Nephron (organoid): ENCODE results near the gene RPL5.

Source experiments
- H3K27ac Mint-ChIP-seq, 3 experiments: 2 replicates each; pipeline ENCODE4 v1.8.0; 2020; ENCODE audit warnings: mixed read lengths in 3 of 3, mild to moderate bottlenecking in 2 of 3, moderate library complexity in 1 of 3
- H3K27me3 Mint-ChIP-seq: 2 replicates; pipeline ENCODE4 v1.8.0; 2021; ENCODE audit warnings: low read depth, mild to moderate bottlenecking, moderate library complexity, mixed read lengths
- H3K36me3 Mint-ChIP-seq: 2 replicates; pipeline ENCODE4 v1.8.0; 2020; ENCODE audit warnings: low read depth, mixed read lengths
- H3K4me1 Mint-ChIP-seq: 2 replicates; pipeline ENCODE4 v1.8.0; 2020; ENCODE audit warnings: mixed read lengths
- H3K4me3 Mint-ChIP-seq, 3 experiments: 2 replicates each; pipeline ENCODE4 v1.8.0; 2020; ENCODE audit warnings: mild to moderate bottlenecking in 3 of 3, mixed read lengths in 3 of 3, moderate library complexity in 2 of 3
- H3K9me3 Mint-ChIP-seq: 2 replicates; pipeline ENCODE4 v1.8.0; 2020; ENCODE audit warnings: mixed read lengths
- TF ChIP-seq, protein P1 (sequence below), 3 experiments: fragments of 200-600 bp; sonication (generic); IDR thresholded peaks; one replicate each; pipeline ENCODE4 v1.5.0; 2021; ENCODE audit warnings: antibody characterized with exemption in 3 of 3; ENCODE audit not compliant: unreplicated experiment in 3 of 3

Gene RPL5

DNA sequence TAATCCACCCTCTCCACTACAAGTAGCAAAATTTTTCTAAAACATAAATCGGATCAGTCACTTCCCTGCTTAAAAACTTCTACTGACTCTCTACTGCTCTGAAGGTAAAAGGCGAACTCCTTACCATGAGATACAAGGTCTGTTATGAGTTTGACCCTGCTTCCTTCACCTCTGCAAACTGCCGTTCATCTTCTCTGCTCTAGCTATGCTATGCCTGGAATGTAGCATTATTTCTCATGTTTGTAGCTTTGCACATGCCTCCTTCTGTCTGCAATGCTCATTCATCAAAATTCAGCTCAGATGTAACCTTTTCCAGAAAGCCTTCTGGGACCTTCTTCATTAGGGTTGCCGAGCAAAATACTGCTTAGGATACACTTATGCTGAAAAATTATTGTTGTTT is 30.8 kb downstream of the RPL5 start:
- Mint-ChIP-seq H3K9me3 (no peaks in the 10 kb centered on the region), H3K4me3 (no peak overlapping the region), H3K4me1 (peaks cover 7% of the 10 kb centered on the region), H3K27ac (no peak overlapping the region), H3K36me3 (no peaks in the 10 kb centered on the region), H3K27me3 (no peaks in the 10 kb centered on the region)
- TF ChIP-seq, protein P1, sequence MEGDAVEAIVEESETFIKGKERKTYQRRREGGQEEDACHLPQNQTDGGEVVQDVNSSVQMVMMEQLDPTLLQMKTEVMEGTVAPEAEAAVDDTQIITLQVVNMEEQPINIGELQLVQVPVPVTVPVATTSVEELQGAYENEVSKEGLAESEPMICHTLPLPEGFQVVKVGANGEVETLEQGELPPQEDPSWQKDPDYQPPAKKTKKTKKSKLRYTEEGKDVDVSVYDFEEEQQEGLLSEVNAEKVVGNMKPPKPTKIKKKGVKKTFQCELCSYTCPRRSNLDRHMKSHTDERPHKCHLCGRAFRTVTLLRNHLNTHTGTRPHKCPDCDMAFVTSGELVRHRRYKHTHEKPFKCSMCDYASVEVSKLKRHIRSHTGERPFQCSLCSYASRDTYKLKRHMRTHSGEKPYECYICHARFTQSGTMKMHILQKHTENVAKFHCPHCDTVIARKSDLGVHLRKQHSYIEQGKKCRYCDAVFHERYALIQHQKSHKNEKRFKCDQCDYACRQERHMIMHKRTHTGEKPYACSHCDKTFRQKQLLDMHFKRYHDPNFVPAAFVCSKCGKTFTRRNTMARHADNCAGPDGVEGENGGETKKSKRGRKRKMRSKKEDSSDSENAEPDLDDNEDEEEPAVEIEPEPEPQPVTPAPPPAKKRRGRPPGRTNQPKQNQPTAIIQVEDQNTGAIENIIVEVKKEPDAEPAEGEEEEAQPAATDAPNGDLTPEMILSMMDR (IDR thresholded peaks at IDR 0.05; ENCODE audit: unreplicated experiment in 3 of 3) = no peak

DNA sequence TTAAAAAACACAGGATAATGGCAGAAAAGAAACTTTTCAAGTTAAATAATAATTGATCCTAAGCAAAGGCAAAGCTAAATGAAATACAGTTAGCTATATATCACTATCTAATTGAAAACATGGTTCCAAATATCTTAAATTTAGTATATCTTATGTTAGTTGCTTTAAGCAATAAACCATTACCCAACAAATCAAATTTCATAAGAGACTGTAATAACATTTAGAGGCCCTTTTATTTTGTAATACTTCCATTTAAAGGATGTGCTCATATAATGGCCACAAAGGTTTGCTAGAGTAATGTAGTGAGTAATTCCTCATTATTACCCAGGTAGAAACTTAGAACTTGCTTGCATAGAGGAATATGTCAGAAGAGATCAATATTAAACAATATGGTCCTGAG is 32.3 kb downstream of the RPL5 start:
- Mint-ChIP-seq H3K4me3 (no peak overlapping the region), H3K4me1 (peaks cover 4% of the 10 kb centered on the region), H3K27me3 (no peaks in the 10 kb centered on the region), H3K9me3 (no peaks in the 10 kb centered on the region), H3K36me3 (no peaks in the 10 kb centered on the region), H3K27ac (no peak overlapping the region)
- TF ChIP-seq, protein P1 (IDR thresholded peaks at IDR 0.05; ENCODE audit: unreplicated experiment in 3 of 3) = no peak

DNA sequence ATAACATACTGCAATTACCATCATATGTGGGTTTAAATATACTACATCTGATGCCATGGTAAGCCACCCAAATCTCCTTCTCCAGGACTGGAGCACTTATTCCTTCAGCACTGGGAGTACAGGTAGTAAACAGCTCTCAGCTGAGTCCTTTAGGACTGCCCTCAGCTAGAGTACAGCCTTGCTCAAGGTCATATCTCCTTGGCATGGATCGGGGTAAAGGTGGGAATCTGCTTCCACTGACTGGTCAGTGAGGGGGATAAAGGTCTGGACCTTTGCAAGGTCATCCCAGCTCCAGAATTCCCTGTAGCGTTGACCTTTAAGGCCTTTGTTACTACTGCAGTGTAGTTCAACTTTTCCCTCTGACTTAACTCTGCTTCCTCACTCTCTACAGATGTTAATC is 38.8 kb downstream of the RPL5 start:
- no peaks in the 10 kb centered on the region for H3K4me1 Mint-ChIP-seq
- H3K9me3 Mint-ChIP-seq = peaks cover 3% of the 10 kb centered on the region
- H3K27ac Mint-ChIP-seq = no peak overlapping the region
- no peaks in the 10 kb centered on the region for H3K27me3 Mint-ChIP-seq
- TF ChIP-seq, protein P1 (IDR thresholded peaks at IDR 0.05; ENCODE audit: unreplicated experiment in 3 of 3) = no peak
- no peak overlapping the region for H3K4me3 Mint-ChIP-seq
- peaks cover 8% of the 10 kb centered on the region for H3K36me3 Mint-ChIP-seq

DNA sequence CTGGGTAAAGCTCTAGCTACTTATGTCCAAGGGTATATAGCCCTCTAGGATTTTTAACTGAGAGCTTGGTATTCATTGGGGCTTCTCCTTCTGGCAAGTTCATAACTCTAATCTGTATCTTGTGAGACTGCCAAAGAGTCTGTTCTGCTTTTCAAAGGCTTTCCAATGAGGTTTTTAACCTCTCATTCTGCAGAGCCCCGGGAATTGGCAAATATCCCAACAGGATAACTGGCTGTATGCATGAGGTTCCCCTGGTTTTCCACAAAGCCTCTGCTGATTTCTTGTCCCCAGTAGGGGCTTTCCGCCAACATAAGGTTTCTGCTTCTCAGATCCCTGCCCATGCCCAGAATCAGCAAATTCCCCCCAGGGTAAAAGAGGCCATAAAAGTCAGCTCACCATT is 40.9 kb downstream of the RPL5 start:
- Mint-ChIP-seq H3K4me1 (no peaks in the 10 kb centered on the region), H3K9me3 (peaks cover 3% of the 10 kb centered on the region)

DNA sequence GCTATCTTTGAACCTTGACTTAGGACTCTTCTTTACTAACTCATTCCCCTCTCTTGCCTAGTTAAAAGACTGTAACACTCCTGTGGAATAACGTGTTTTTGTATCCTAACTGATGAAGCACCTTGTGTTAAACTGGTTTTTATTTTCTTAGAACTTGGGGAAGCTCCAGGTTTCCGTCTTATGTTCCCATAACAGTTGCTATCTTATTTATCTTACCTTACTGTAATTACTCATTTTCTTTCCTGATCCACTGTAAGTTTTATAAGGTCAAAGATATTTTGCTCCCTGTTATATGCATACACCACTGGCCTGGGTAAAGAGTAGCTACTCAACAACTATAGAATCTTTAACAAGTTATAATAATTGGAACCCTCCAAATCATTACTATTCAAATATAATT is 43.1 kb downstream of the RPL5 start:
- TF ChIP-seq, protein P1 (IDR thresholded peaks at IDR 0.05; ENCODE audit: unreplicated experiment in 3 of 3) = no peak
- no peaks in the 10 kb centered on the region for H3K27me3 Mint-ChIP-seq
- peaks cover 8% of the 10 kb centered on the region for H3K36me3 Mint-ChIP-seq
- no peak overlapping the region for H3K4me3 Mint-ChIP-seq
- no peaks in the 10 kb centered on the region for H3K4me1 Mint-ChIP-seq
- no peak overlapping the region for H3K27ac Mint-ChIP-seq
- H3K9me3 Mint-ChIP-seq = peaks cover 3% of the 10 kb centered on the region

More for the DNA sequence above, 40.9 kb downstream of the RPL5 start:
- peaks cover 8% of the 10 kb centered on the region for H3K36me3 Mint-ChIP-seq
- TF ChIP-seq, protein P1 (IDR thresholded peaks at IDR 0.05; ENCODE audit: unreplicated experiment in 3 of 3) = no peak
- H3K27me3 Mint-ChIP-seq = no peaks in the 10 kb centered on the region
- no peak overlapping the region for H3K4me3 Mint-ChIP-seq
- no peak overlapping the region for H3K27ac Mint-ChIP-seq

DNA sequence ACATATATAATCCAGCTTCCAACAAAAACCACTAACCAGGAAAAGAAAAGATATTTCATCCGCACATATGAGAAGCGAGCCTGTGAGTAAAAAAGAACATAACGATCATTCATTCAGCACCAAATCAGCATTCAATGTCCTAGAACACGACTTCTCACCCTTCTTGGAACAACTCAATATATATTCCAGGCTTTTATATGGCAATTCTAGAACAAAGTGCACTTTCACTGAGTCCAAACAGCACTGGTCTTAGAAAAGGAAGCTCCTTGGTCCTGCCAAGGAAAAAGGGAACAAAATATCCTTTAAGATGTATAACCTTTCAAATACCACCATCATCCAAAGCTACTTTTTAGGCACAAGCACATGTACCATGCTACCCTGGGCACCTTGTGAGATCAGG is 44.5 kb downstream of the RPL5 start:
- Mint-ChIP-seq H3K9me3 (peaks cover 3% of the 10 kb centered on the region), H3K4me3 (no peak overlapping the region)

More for the DNA sequence above, 44.5 kb downstream of the RPL5 start:
- H3K36me3 Mint-ChIP-seq = peaks cover 8% of the 10 kb centered on the region
- no peaks in the 10 kb centered on the region for H3K4me1 Mint-ChIP-seq
- H3K27ac Mint-ChIP-seq = no peak overlapping the region
- no peaks in the 10 kb centered on the region for H3K27me3 Mint-ChIP-seq
- TF ChIP-seq, protein P1 (IDR thresholded peaks at IDR 0.05; ENCODE audit: unreplicated experiment in 3 of 3) = no peak
